K562 treated with DMSO at 1 percent for 12 hours (cell line): ENCODE measurements around the gene P2RX4. TPM values are rescaled to one million over a fixed set of nuclear protein-coding genes. Genes with fewer than 3 reads are reported as not detected.

Experiments
- total RNA-seq: library from RNA; unstranded; fragments of 300-600 nt; gene quantifications from 2 replicates; pipeline ENCODE4 v1.2.3, GENCODE V29; 2022; ENCODE audit not compliant: insufficient read depth

Gene P2RX4
- 48.6 and 60.6 TPM in 2 replicates for total RNA-seq

GRCh38 chr12:121209624-121210572 is at the start of gene P2RX4:
Gene P2RX4 (plus strand): TSS chr12:121210129. CDS start chr12:121210165, 36 bp downstream.

Other genes starting within 250 kb of the P2RX4 start
- not detected in 2 replicates for gene HNF1A, start 231.6 kb upstream of the P2RX4 start, total RNA-seq
- gene C12orf43, start 193.6 kb upstream of the P2RX4 start, total RNA-seq: 4.4 and 8.7 TPM in 2 replicates
- not detected in 2 replicates for gene OASL, start 170.9 kb upstream of the P2RX4 start, total RNA-seq
- 2.1 and 8.6 TPM in 2 replicates for gene P2RX7, start 77.3 kb upstream of the P2RX4 start, total RNA-seq
- gene CAMKK2, start 86.6 kb downstream of the P2RX4 start, total RNA-seq: 6.8 and 23.7 TPM in 2 replicates
- gene ANAPC5, start 142.3 kb downstream of the P2RX4 start, total RNA-seq: 128 and 157 TPM in 2 replicates
- 27.4 and 40.4 TPM in 2 replicates for gene RNF34, start 190.0 kb downstream of the P2RX4 start, total RNA-seq